HL-60/S4 treated with phorbol 12-myristate 13-acetate at 8.2 ng/mL for 4 days and 3 days (cell line): ENCODE results near the gene TREM1.

Experiments
- in situ Hi-C: fragments of 300-500 bp; cut with MboI; formaldehyde crosslinking; loops from 2 replicates; pipeline ENCODE4 v1.15.0; 2022; ENCODE audit warnings: low sequenced_read_pairs

TREM1 gene

GRCh38 chr6:41286544-41287346 lies at the start of gene TREM1:
Gene TREM1, minus strand, starts transcription at chr6:41286682. Its CDS starts 27 bp downstream, at chr6:41286655.
- in situ Hi-C loops, result no loop called here

GRCh38 chr6:41335943-41336342 lies 49.5 kb upstream of the TREM1 start:
- in situ Hi-C loops, result no loop called here

GRCh38 chr6:41335296-41335695 lies 48.8 kb upstream of the TREM1 start, which contains the start of gene NCR2:
Gene NCR2, plus strand, starts transcription at chr6:41335608. Its CDS starts 269 bp downstream, at chr6:41335877.
- in situ Hi-C loops, result no loop called here

- in situ Hi-C loops, result no loop called here
These were observed 48.1 kb upstream of the TREM1 start for GRCh38 chr6:41334482-41335040.

GRCh38 chr6:41332842-41333736 lies 46.6 kb upstream of the TREM1 start:
- in situ Hi-C loops, result no loop called here

GRCh38 chr6:41332241-41332640 lies 45.8 kb upstream of the TREM1 start:
- in situ Hi-C loops, result no loop called here

- in situ Hi-C loops, result no loop called here
These were observed 45.1 kb upstream of the TREM1 start for GRCh38 chr6:41331401-41332150.

GRCh38 chr6:41327177-41327576 lies 40.7 kb upstream of the TREM1 start:
- in situ Hi-C loops, result no loop called here

GRCh38 chr6:41326092-41326491 lies 39.6 kb upstream of the TREM1 start:
- in situ Hi-C loops, result no loop called here

GRCh38 chr6:41325446-41326066 lies 39.1 kb upstream of the TREM1 start:
- in situ Hi-C loops, result no loop called here

GRCh38 chr6:41321183-41321582 lies 34.7 kb upstream of the TREM1 start:
- in situ Hi-C loops, result no loop called here

GRCh38 chr6:41318654-41319565 lies 32.4 kb upstream of the TREM1 start:
- in situ Hi-C loops, result loop anchor here (10.0 kb wide), 2 partner anchors 124 to 224 kb away; no protein-coding TSS in a partner anchor

- in situ Hi-C loops, result loop anchor here (10.0 kb wide), 2 partner anchors 123 to 223 kb away; no protein-coding TSS in a partner anchor
These were observed 31.8 kb upstream of the TREM1 start for GRCh38 chr6:41318261-41318653.

GRCh38 chr6:41315943-41316620 lies 29.6 kb upstream of the TREM1 start:
- in situ Hi-C loops, result loop anchor here (10.0 kb wide), 2 partner anchors 121 to 221 kb away; no protein-coding TSS in a partner anchor

GRCh38 chr6:41315203-41315602 lies 28.7 kb upstream of the TREM1 start:
- in situ Hi-C loops, result loop anchor here (10.0 kb wide), 2 partner anchors 120 to 220 kb away; no protein-coding TSS in a partner anchor

- in situ Hi-C loops, result no loop called here
These were observed 19.8 kb upstream of the TREM1 start for GRCh38 chr6:41306187-41306854.

GRCh38 chr6:41302638-41303037 lies 16.2 kb upstream of the TREM1 start:
- in situ Hi-C loops, result no loop called here
